Testis (tissue), 2 donors: ENCODE results near the gene AARS2.

Source experiments
- CTCF ChIP-seq, 3 experiments: fragments of 450-650 bp in 2 of 3; fragments of 200-600 bp in 1 of 3; sonication (generic) in 1 of 3; IDR thresholded peaks; one replicate each; pipeline ENCODE4 v1.5.1; 2016 to 2019; ENCODE audit warnings: antibody characterized with exemption in 3 of 3, mild to moderate bottlenecking in 2 of 3, moderate library complexity in 1 of 3
- POLR2A ChIP-seq: fragments of 450-650 bp; IDR thresholded peaks from one replicate; pipeline ENCODE4 v1.6.1; 2017; ENCODE audit warnings: antibody characterized with exemption, mild to moderate bottlenecking, moderate library complexity

GRCh38 chr6:44303842-44304241 lies 9.3 kb downstream of the AARS2 start:
- TF ChIP-seq POLR2A (no peak), CTCF (IDR thresholded peaks at IDR 0.05) (no peak)
